Dermis blood vessel endothelial cell (primary cell): ENCODE measurements around the gene HS3ST4. TPM values are rescaled to one million over a fixed set of nuclear protein-coding genes. Genes with fewer than 3 reads are reported as not detected.
"Not testable (repeated sequence)": the region's sequence is repeated elsewhere in the genome, so short reads cannot be mapped to it uniquely, and the experiment has no call there.

Source experiments
- DNase-seq: peaks from one replicate; pipeline ENCODE4 v3.0.0; 2010
- total RNA-seq: library from RNA; depleted of rRNA; stranded (reverse); fragments of >200 nt; gene quantifications from 2 replicates; pipeline ENCODE4 v1.2.3, GENCODE V29; 2014

Gene HS3ST4
- total RNA-seq, 1 donor from 2014 or later = not detected

DNA sequence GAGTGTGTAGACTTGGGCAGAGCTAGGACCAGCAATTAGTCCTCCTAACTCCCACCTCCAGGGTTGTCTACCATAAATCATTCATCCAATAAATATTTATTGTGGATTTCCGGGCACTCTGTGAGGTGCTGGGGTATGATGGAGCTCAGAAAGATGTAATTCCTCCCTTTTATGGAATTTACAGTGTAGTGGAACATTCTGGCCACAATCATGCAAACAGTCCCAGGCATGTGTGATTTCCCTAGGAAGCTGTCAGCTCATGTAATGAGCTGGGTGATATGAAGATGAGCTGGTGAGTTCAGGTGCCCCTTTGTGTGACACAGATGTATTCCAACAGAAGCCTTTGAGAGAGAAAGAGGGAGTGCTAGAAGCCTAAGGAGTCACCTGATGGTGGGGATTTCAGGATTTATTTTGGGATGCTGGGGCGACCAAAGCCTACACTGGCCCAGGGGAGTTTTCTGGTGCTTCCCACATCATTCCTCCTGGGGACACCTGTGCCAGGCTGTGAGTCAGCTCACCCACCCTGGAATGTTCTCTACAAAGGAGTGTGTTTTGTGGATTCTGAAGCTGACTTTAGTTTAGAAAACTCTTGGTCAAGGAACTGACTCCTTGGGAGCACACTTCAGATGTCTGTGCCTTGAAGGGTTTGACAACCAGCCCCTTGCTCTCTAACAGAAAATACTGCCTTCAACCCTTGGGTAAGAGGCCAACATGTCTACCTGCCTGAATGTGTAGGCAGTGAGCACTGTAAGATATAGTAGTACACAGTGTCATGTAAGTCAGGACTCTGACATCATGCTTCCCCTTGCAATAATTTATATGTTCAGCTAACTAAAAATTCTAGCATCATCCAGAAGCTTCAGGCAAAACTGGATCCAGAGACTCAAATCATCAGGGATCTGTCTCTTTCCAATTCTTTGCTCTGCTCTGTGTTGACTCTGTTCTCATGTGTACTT is 42.9 kb downstream of the HS3ST4 start:
- no peak for DNase-seq

DNA sequence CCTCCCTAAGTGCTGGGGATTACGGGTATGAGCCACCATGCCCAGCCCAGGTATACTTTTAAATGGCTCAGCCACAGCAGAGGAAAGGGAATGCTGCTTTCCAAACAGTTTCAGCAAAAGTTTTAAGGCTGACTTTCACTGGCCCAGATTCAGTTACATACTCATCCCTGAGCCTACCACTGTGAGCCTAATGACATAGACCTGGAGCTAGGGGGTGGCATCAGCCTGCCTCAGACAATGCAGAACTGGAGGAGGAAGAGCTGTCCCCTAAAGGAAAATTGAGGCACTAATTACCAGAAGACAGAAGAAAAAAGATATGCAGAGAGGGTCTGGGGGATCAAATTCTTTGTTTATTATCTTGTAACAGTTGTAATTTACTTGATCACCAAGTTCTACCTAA is 43.9 kb downstream of the HS3ST4 start:
- no peak for DNase-seq

DNA sequence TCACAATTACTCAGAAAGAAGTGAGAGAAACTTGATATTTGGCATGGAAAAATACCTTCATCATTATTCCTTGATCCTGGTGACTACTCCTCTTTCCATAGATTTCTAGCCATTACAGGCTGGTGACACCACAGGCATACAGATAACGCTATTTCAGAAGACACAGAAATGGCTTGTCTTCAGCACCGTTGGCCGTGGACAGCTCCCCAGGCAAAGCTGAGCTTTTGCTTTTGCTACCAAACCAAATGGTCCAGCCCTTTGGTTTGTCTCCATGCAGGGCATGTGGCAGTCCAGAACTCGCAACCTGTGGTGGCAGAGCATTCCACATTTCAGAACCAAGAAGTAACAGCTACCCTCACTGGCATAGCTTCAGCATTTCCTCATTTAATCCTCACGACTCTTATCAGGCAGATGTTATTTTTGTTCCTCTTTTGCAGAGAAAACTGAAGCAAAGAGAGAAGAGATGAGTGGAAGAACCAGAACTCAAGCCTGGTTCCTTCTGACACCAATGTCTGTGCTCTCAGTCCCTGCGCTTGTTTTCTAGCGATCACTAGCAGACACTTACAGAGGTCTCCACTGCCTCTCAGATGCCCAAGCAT is 55.5 kb downstream of the HS3ST4 start:
- DNase-seq = peak; percentile 1

GRCh38 chr16:25748092-25748654 is 56.4 kb downstream of the HS3ST4 start:
- DNase-seq = no peak

DNA sequence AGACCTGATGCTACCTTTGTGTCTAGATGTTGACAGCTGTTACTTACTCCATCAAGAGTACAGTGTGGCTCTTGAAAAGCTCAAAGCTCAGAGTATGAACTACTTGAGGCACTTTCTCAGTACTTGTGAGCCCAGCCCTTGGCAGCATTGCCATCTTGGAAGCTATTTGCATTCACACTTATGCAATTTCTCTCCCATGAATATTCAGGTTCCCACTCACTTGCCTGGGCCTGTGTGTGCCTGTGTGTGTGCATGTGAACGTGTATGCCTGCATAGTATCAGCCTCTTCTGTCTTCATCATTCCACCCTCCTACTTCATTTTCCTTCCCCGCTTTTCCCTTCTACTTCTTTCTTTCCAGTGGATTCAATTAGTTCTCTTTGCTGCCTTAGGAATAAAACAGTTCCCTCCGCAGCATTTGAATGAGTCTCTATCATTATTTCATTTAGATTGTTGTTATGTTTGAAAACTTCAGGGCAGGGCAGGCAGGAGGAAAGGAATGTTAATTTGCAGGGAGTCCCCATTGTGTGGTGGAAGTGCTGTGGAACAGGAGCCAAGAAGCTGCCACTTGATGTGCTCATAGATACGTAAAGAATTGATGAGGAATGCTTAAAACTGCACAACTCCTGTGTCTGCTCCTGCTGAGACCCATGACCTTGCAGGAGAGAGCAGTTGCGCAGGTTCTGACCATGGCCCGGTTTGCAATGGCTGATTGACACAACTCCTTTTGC is 58.9 kb downstream of the HS3ST4 start:
- DNase-seq = no peak

GRCh38 chr16:25751230-25751835 is 59.6 kb downstream of the HS3ST4 start:
- DNase-seq = no peak

GRCh38 chr16:25764466-25764865 is 72.7 kb downstream of the HS3ST4 start:
- no peak for DNase-seq

- no peak for DNase-seq
Observed at GRCh38 chr16:25771216-25771615, 79.5 kb downstream of the HS3ST4 start.

DNA sequence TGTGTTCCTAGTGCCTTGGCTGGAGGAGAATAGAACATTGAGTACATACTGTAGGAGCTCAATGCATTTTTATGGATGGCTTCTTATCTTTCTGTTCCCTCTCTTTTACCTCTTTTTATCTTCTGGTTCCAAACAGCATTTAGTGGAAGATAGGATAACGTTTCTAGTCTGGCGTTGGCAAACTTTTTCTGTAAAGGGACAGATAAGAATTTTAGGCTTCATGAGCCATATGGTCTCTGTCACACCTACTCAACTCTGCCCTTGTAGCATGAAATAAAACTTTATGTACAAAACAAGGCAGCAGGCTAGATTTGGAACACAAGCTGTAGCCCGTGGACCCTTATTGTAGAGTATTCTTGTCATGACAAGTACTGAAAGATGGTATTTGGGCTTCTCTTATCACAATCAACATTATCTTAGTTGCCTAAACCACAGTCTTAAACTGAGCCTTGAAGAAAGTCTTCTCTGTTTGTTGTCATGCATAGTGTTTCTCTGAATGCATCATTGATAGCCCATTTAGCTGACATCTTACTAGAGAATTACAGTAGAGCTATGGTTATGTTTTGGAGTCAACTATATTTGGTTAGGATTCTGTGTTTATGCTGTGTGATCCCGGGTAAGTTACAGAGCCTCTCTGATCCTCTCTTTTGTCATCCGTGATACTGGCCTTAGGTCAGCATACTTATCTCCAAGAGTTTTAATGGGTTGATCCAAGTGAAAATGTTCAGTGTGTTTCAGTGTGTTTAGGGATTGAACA is 80.2 kb downstream of the HS3ST4 start:
- no peak for DNase-seq

DNA sequence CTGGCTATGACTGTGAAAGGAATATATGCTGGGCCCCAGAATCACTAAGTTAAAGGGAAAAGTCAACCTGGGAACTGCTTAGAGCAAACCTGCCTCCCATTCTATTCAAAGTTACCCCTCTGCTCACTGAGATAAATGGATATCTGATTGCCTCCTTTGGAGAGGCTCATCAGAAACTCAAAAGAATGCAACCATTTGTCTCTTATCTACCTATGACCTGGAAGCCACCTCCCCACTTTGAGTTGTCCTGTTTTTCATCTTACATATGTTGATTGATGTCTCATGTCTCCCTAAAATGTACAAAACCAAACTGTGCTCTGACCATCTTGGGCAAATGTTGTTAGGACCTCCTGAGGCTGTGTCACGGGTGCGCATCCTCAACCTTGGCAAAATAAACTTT is 84.5 kb downstream of the HS3ST4 start:
- DNase-seq = not testable (repeated sequence)

- no peak for DNase-seq
Observed at GRCh38 chr16:25783226-25783625, 91.5 kb downstream of the HS3ST4 start.

DNA sequence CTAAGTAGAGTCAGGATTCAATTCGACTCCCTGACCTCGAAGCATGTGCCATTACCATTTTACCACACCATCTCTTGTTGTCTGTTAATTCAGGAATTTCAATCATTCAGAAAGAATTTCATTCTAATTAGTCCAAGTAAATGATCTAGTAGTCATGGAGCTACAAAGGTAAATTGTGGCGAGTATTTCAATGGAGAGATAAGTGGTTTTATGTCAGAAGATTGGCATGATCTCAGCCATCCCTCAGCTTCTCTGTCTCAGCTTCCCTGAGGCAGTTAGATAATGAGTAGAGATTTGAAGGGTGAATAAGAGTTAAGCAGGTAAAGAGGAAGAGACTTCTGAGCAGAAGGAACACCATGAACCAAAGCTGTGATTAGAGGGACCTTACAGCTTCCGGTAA is 93.6 kb downstream of the HS3ST4 start:
- no peak for DNase-seq

- no peak for DNase-seq
Observed at GRCh38 chr16:25786748-25787147, 95.0 kb downstream of the HS3ST4 start.

- DNase-seq = no peak
Observed at GRCh38 chr16:25788637-25789036, 96.9 kb downstream of the HS3ST4 start.

DNA sequence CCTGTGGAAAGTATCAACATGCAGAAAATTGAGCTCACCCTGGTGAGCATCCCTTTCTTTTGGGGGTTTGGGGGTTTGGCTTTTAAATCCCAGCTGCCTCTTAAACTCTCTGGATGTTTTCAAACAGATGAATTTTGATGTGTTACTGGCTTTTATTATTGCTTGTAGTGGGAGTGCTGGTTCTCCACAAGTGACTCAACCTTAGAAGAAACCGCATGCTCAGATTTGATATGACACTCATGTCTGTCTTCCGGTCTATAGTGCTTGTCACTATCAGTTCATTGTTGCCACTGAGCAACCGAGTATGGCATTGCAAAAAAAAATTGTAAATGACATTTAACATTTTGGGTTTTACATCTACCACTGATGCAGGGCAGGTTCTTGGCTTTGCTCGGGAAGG is 104.5 kb downstream of the HS3ST4 start:
- DNase-seq = no peak

GRCh38 chr16:25798065-25798464 is 106.3 kb downstream of the HS3ST4 start:
- DNase-seq = no peak

- DNase-seq = no peak
Observed at GRCh38 chr16:25799816-25800215, 108.1 kb downstream of the HS3ST4 start.

DNA sequence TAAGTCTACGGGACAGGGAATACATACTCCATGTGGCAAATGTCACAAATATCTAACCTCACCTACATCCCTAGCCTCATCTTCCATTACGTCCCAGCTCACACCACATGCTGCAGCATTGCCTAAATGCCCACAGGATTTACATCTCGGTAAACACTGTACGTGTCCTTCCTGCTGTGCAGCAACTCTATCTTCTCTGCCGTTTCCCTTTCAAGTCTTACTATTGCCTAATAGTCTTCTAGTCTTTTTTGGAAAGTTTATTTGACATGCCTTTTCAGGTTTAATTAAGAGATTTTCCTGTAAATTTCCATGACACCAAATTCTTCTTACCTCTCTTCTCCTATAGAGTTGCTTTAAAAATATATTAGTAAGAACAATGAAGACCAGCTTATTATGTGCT is 120.5 kb downstream of the HS3ST4 start:
- no peak for DNase-seq

GRCh38 chr16:25817295-25817694 is 125.5 kb downstream of the HS3ST4 start:
- no peak for DNase-seq

DNA sequence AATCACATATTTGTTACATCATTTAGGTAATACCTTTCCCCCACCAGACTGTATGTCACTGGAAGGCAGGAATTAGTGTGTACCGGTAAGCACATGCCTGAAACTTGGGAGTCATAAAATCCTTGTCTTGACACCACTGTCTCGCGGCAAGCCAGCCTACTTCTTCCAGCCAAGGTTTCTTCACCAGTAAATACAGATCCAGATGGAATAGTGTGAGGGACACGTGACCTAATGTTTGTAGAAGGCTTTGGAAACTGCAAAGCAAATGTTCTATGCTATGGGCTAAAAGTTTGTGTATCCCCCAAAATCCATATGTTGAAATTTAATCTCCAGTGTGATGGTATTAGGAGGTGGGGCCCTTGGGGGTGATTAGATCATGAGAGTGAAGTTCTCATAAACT is 126.1 kb downstream of the HS3ST4 start:
- no peak for DNase-seq

GRCh38 chr16:25823891-25824290 is 132.1 kb downstream of the HS3ST4 start:
- no peak for DNase-seq

DNA sequence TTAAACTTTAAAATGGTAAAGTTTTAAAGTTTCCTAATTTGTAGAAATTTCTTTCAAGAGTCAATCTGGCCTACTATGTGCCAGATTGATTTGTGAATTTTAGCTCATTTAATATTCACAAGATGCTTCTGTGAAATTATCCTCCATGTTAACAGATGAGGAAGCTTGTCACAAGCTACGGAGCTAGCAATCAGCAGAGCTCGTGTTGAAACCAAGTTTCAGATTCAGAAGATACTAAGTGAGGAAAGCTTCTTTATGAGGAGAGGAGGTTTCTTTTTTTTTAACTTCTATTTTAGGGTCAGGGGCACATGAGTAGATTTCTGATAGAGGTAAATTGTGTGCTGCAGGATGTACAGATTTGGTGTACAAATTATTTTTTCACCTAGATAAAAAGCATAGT is 135.9 kb downstream of the HS3ST4 start:
- no peak for DNase-seq
